Activated CD4-positive, alpha-beta T cell treated with anti-CD3 and anti-CD28 coated beads, Interleukin-2, amount 50 U/mL, for 48 hours (primary cell): ENCODE measurements around the gene SND1.

Experiments
- DNase-seq, 2 experiments: peaks; one replicate each; pipeline ENCODE4 v3.0.0-alpha.2; 2020

Gene SND1

DNA sequence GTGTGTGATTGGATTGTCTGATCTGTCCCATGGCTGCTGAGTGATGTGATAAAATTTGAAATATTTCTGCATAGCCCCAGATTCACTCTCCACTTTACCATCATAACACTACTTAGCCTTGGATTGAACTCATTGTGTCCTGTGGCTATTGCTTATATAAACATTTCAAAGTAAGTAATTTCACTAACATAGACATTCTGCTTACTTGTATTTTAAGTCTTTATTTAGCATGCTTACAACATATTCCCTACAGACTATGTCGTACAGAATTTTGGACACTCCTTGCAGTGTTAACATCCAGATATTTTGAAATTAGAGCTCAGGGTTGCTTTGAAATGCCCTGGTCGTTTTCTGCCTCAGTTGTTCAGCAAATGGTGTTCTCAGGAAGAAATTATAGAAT lies 261.7 kb downstream of the SND1 start:
- DNase-seq = no peak

DNA sequence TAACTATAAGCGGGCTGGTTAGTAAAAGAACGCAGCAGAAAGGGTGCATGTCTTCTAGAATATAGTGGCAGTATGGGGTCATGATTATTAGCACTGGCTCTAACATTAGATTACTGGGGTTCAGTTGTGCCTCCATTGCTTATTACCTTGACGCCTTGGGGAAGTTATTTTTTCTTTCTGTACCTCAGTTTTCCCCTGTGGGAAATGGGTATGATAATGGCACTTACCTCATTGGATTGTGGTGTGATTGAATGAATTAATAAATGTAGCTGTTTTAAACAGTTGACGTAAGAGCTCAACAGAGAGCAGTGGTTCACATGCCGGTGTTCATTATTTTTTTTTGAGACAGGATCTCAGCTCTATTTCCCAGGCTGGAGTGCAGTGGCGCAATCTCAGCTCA lies 262.7 kb downstream of the SND1 start:
- DNase-seq = no peak

- DNase-seq = no peak
These were observed 264.7 kb downstream of the SND1 start for GRCh38 chr7:127916735-127917134.

- DNase-seq = peak in 1 of 2 experiments; percentile 27
These were observed 266.1 kb downstream of the SND1 start for GRCh38 chr7:127918130-127918529.

- DNase-seq = no peak
These were observed 268.9 kb downstream of the SND1 start for GRCh38 chr7:127920787-127921438.

- no peak for DNase-seq
These were observed 270.7 kb downstream of the SND1 start for GRCh38 chr7:127922656-127923055.

DNA sequence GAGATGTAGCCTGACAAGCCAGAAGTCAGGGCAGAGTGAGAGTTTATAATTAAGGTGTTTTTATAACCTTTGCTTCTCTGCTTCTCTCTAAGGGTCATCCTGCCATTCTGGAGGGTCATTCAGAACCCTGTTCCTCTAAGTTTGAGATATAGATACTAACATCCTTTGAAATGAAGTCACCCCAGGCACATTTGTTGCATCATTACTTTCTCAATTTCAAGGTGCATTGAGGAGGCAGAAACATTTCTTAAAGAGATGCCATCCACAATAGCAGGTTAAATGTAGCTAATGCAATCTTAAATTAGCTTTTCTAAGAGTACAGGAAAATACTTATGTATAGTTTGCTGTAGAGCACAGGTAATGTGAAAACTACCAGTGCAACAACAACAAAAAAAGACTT lies 272.9 kb downstream of the SND1 start:
- no peak for DNase-seq

- no peak for DNase-seq
These were observed 275.3 kb downstream of the SND1 start for GRCh38 chr7:127927348-127927696.

- DNase-seq = no peak
These were observed 276.2 kb downstream of the SND1 start for GRCh38 chr7:127928222-127928621.

DNA sequence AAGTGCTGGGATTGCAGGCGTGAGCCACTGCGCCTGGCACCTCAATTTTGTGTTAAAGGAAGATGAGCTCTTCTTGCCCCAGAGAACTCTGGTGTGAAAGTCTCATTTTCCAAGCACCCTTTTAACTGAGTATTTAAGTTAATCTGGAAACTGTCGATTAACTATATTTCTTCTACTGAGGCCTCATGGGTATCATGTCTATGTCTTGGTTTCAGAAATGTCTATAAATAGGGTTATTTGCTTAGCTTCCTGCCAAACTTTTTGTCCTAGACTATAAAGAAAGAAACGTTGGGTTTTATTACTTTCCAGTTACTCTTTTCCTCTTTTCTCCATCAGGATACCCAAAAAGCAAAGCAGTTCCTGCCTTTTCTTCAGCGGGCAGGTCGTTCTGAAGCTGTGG lies 276.9 kb downstream of the SND1 start:
- DNase-seq = no peak

GRCh38 chr7:127930341-127931328 lies 278.6 kb downstream of the SND1 start:
- DNase-seq = no peak

DNA sequence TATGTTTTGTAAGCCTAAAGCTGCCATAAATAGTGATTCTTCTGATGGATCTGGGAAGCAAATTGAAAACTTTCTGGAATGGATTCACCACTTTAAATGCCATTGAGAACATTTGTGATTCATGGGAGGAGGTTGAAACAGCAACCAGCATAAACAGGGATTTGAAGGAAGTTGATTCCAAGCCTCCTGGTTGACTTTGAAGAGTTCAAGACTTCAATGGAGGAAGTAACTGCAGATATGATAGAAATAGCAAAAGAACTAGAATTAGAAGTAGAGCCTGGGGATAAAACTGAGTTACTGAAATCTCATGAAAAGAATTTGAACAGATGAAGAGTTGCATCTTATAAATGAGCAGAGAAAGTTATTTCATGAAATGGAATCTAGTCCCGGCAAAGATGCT lies 280.1 kb downstream of the SND1 start:
- no peak for DNase-seq

DNA sequence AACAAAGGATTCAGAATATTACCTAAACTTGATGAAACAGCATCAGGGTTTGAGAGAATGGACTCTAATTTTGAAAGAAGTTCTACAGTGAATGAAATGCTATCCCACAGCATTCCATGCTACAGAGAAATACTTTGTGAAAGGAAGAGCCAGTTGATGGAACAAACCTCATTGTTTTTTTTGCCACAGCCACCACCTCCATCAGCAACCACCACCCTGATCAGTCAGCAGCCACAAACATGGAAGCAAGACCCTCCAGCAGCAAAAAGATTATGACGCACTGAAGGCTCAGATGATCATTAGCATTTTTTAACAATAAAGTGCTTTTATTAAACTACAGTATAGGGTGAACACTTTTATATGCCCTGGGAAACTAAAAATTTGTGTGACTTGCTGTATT lies 280.5 kb downstream of the SND1 start:
- no peak for DNase-seq

GRCh38 chr7:127933146-127933545 lies 281.2 kb downstream of the SND1 start:
- no peak for DNase-seq

DNA sequence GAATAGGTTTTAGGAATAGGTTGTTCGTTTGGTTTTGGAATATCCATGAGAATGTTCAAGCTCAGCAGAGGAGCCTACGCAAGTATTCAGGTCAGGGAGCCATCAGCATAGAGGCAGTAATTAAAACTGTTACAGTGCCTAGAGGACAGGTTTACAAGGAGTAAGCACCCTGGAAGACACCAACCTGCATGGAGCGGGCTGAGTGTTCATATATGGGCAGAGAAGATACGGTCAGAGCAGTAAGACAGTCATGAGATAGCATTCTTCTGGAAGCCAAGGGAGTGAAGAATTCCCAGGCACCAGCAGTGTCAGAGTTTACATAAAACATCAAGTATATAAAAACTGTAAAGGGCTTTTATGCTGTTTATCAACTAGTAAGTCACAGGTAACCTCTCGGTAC lies 282.7 kb downstream of the SND1 start:
- DNase-seq = no peak

DNA sequence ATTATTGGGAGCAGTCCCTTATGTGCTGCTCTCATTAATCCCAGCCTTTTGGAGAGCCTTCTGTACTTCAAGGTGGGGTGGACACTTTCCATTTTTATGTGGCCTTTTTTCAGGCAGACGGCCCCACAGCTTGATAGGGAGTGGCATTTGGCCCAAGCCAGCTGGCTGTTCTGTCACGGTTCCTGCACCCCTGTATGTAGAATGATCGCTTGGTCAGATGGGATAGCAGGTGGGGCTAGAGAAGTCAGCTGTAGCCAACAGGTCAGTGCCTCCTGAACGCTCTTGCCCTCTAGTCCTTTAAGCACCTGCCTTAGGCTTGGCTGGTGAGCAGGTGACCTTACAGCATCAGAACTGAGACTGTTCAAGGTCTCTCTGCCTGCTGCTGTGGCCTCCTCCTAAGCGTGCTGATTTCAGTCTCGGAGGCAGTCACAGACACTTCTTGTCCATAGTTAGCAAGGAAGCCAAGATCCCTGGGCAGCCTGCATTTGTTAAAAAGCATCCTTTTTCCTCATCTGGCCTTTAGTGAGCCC lies 283.9 kb downstream of the SND1 start:
- DNase-seq = no peak

GRCh38 chr7:127937066-127937680 lies 285.2 kb downstream of the SND1 start:
- no peak for DNase-seq

- no peak for DNase-seq
These were observed 286.6 kb downstream of the SND1 start for GRCh38 chr7:127938588-127938987.

DNA sequence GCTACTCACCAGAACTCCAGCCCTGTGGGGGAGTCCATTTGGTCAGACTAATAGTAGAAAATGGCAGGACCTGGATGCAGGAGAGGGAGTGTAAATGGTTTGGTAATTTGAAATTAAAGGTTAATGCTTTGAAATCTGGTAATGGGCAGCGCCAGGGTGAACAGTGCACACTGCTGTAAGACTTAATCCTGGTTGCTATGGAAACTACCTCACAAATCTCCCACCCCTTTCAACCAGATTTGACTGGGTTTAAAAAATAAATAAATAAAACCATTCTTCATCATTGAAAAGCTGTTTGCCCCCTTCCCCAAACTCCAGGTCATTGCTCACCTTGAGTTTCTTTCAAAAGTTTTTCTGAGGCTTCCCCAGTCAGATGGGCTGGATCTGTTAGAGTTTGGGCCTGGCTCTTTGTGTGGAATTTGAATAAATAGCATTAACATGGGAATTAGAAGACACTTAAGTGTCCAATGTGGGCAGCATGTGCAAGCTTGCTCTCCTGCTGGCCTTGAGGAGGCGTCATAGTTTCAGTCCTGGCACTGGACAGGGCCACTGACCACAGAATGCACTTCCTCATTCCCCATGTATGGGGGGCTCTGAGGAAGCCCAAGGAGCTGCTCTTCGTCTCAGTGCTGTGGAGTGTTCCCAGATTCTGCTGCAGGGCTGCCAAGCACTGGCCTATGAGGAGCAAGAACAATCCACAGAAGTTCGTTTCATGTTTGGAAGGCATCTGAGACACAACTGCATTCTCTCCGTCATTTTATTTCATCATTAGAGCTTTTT lies 288.6 kb downstream of the SND1 start:
- no peak for DNase-seq

GRCh38 chr7:127941476-127942210 lies 289.6 kb downstream of the SND1 start:
- no peak for DNase-seq

- no peak for DNase-seq
These were observed 291.8 kb downstream of the SND1 start for GRCh38 chr7:127943541-127944521.
